Skeletal muscle cell (primary cell): Measurements from ENCODE around the gene ASCL5.
"Not testable (repeated sequence)": the region's sequence is repeated elsewhere in the genome, so short reads cannot be mapped to it uniquely, and the experiment has no call there.

ENCODE experiments used
- DNase-seq: peaks from one replicate; pipeline ENCODE4 v3.0.0-alpha.2; 2010; ENCODE audit warnings: low read depth
- H3K4me3 ChIP-seq: 2 replicates; pipeline ENCODE4 v1.5.1; 2011; ENCODE audit warnings: low read depth, mild to moderate bottlenecking, control low read depth, low read length, moderate library complexity

Gene ASCL5

DNA sequence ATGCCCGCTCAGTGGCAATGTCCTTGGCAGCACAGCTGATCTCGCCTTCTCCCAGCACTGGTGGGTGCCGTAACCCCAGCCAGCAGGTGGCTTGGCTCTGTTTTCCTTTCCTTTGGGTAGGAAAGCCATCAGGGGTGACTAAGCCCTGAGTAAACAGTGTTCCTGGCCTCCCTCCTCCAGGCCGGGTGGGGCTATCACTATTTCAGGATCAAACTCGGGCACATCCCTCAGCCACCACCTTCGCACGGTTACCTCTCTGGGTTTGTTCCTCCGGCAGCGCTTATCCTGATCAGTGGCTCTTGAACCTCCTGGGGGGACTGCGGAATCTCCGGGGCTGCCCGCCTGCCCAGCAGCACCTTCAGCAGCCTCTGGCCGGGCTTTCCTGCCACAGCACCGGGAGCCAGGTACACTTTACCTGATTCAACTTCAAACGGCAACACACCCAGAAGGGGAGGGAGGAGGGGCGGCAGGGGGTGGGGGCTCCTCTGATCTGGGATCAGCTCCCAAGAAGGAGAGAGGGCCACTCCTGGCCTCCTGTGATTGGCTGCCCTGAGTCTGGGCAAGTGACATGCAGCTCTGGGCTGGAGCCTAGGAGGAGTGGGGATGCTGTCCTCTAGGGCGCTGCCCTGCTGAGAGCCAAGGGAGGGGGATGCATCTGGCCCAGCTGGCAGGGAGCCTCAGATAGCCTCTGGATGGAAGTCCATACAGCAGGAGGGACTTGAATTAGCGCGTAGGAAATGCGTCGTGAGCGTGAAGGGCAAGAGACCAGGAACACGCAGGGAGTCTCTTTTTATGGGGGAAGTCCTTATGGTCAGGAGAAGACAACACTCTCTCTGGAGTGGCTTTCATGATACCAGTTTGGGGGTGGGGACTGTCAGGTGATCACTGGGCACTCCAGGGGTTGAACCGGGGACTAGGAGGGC, at the start of gene ASCL5:
Gene ASCL5 (minus strand): TSS at position 353 of the 923 bp plus-strand sequence. CDS start 11,812 bp downstream, outside the sequence.
- no peak within 1 kb of the TSS for H3K4me3 ChIP-seq
- DNase-seq, result no peak

- H3K4me3 ChIP-seq, result no peak overlapping the region
Observed at GRCh38 chr1:201175820-201176500, 49.0 kb upstream of the ASCL5 start.

GRCh38 chr1:201173736-201174135, 46.8 kb upstream of the ASCL5 start:
- H3K4me3 ChIP-seq, result no peak overlapping the region
- DNase-seq, result no peak

More at GRCh38 chr1:201175820-201176500, 49.0 kb upstream of the ASCL5 start:
- no peak for DNase-seq

GRCh38 chr1:201172999-201173610, 46.1 kb upstream of the ASCL5 start:
- no peak for DNase-seq
- H3K4me3 ChIP-seq, result no peak overlapping the region

GRCh38 chr1:201172326-201172725, 45.3 kb upstream of the ASCL5 start:
- H3K4me3 ChIP-seq, result no peak overlapping the region
- DNase-seq, result no peak

DNA sequence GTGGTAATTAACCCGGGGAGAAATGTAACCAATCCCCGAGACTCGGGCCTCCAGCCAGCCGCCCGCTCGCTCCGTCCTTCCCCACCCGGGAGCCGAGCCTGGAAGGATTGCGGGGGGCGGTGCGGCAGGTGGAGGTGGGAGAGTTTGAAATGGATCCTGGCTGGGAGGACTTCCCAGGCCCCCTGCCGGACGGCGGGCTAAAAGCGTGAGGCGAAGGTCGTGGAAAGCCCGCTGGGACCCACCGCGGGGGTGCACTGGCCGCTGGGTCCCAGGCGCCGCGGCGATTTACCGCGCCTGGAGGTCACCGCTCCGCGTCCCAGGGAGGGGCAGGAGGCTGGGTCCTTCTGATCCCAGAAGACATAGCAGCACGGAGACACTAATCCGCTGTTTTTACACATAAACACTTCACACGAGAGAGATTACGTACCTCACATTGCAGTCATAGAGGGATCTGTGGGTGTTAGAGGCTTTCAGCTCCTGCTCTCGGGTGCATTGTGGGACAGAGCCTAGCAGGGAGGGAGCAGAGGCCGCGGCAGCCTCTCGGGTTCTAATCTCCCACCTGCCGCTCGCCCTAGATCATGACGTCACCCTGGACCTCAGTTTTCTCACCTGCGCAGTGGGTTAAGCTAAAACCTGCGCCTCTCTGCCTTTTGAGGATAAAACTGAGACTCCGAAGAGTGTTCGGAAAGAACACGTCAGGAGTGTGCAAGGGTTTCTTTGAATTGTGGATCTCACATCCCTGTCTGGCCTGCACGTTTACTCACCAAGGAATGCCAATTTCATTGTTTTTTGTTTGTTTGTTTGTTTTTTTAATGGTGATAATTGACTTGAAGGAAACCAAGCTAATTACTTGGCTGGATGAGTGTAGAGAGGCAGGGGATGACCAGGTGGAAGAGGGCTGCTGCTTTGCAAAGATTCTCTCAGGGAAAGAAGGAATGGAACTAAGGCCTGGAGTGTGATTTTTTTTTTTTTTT, 44.4 kb upstream of the ASCL5 start:
- DNase-seq, result no peak
- H3K4me3 ChIP-seq, result peak overlapping the region; percentile 55

GRCh38 chr1:201170533-201171062, 43.6 kb upstream of the ASCL5 start:
- peak; percentile 78 for DNase-seq

DNA sequence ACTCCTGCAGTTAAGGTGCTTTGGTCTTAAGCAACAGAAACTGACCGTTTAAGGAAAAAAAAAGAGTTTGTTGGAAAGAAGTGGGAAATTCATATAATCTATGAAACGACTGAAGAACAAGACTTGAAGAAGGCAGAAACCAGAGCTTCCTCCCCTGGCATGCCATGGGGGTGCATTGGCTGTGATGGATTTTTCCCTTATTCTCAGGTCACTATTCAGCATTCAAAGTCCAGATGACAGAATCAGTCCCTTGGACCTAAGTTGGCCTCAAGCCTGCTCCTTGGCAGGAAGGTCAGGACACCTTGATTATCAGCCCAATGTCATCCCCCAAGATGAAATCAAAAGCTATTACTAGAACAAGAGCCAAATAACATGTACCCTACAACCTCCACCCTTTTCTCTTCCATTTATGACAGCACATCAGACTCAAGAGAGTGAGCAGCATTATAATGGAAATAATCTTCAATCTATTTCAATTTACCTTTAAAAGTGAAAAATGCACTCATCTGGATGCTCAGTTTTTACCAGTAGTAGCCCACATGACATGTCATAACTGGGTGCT, 43.1 kb upstream of the ASCL5 start:
- no peak for DNase-seq
- H3K4me3 ChIP-seq, result peak overlapping the region; percentile 55

More at GRCh38 chr1:201170533-201171062, 43.6 kb upstream of the ASCL5 start:
- peak overlapping the region; percentile 55 for H3K4me3 ChIP-seq

DNA sequence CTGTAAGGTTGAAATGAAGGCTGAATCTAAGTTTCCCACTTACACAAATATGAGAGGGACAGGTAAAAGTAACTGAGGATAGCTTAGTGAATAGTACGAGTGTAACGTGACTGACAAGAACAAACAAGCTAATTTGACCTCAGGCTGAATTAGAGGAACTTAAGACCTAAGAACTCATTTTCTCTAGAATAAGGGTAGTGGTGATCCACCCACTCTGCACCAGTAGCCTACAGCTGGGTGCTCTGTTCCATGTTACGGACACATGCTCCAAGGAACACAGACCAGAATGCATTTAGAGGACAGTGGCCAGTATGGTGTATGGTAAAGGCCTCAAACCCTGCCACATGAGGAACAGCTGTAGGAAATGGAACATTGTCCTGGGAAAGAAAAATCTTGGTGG, 42.2 kb upstream of the ASCL5 start:
- DNase-seq, result no peak
- no peak overlapping the region for H3K4me3 ChIP-seq

DNA sequence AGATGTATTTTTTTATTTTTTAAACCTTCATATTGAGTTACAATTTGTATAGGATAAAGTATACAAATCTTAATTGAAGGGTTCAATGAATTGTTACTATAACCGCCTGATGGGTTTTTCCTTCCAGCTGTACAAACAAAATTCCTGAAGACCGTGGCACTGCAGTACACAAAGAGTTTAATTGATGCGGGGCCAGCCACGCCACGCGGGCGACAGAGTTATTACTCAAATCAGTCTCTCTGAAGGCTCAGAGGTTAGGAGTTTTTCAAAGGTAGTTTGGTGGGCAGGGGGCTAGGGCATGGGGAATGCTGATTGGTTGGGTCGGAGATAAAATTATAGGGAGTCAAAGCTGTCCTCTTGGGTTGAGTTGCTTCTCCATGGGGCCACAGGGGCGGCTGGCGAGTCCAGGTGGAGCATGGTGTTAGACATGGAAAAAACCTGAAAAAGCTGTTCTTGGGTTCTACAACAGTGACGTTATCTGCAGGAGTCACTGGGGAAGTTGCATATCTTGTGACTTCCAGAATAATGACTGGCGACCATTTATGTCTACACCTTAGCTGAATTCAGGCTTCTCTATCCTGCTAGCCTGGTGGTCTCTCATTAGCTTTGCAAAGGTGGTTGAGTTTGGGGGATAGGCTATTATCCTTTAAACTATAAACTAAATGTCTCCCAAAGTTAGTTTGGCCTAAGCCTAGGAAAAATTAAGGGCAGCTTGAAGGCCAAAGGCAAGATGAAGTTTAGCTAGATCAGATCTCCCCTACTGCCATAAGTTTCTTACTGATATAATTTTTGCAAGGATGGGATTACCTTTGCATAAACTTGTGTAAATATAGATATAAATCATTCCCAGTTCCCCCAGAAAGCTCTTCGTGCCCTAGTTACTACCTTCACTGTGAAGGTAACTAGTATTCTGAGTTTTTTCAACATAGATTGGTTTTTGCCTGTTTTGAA, 40.3 kb upstream of the ASCL5 start:
- H3K4me3 ChIP-seq, result no peak overlapping the region
- no peak for DNase-seq

DNA sequence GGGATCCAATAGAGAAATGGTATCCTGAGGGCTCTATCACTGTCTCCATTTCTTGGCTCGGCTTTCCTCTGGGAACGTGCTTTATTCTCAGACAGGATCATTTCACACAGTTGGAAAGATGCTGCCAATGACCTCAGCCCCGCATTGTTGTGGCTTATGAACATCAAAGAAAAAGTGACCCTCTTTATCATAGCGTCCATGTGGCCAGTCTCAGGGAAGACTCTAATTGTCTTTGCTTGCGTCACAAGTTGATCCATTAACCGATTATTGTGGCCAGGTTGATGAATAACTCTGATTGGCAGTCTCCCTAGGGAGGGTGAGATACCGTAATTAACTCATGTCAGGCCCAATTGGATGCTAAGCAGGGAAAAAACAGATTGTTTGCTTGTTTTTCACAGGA, 37.7 kb upstream of the ASCL5 start:
- DNase-seq, result no peak
- no peak overlapping the region for H3K4me3 ChIP-seq

- no peak for DNase-seq
- H3K4me3 ChIP-seq, result no peak overlapping the region
Observed at GRCh38 chr1:201163707-201164106, 36.7 kb upstream of the ASCL5 start.

- not testable (repeated sequence) for H3K4me3 ChIP-seq, DNase-seq
Observed at GRCh38 chr1:201163036-201163435, 36.1 kb upstream of the ASCL5 start.

DNA sequence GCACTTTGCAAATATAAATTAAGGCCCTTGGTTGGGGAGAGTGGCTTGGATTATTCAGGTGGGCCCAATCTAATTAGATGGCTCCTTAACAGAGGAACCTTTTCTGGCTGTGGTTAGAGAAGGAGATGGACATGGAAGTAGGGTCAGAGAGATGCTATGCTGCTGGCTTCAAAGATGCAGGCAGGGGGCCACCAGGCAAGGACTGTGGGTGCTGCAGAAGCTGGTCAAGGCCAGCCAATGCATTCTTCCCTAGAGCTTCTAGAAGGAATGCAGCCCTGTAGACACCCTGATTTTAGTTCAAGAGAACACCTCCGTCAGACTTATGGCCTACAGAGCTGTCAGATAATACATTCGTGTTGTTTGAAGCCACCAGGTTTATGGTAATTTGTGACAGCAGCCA, 31.0 kb upstream of the ASCL5 start:
- no peak overlapping the region for H3K4me3 ChIP-seq
- no peak for DNase-seq

GRCh38 chr1:201156819-201157218, 29.8 kb upstream of the ASCL5 start:
- H3K4me3 ChIP-seq, result no peak overlapping the region
- no peak for DNase-seq

DNA sequence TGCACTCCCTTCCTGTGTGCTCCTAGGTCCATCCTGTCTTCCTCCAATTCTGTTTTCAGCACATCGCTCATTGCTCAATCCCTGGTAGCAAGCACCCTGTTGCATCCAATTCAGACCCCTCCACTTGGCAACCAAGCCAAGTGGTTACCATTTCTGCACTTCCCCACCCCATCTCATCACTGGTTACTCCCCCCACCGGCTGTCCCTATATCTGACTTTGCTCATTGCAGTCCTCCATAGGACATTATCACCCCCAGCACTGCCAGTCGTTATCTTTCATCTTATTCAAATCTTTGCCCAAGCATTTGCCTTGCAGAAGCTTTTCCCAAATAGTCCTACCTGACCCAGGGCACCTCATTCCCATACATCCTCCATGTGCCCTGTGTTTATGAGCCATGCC, 29.4 kb upstream of the ASCL5 start:
- no peak overlapping the region for H3K4me3 ChIP-seq
- DNase-seq, result no peak

DNA sequence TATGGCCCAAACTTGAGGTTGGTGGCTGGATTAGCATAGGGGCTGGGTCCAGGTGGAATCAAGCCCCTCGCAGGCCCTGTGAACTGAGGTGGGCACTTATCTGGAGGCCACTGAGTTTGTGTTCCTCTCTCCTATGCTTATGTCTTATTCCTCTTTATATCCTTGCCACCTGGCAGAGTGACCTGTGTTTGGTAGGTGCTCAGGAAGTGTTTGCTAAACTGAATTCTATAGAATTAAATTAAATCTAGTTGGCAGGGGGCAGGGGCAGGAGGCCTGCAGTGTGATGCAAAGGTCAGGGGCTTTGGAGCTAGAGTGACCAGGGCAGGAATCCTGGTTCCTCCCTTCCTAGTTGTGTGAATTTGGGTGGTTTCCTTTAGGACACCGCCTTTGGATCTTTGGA, 28.4 kb upstream of the ASCL5 start:
- no peak for DNase-seq

More for the DNA sequence above, 28.4 kb upstream of the ASCL5 start:
- no peak overlapping the region for H3K4me3 ChIP-seq
